OCI-LY7 (cell line): Measurements from ENCODE around the gene UBE2J1. TPM values are rescaled to one million over a fixed set of nuclear protein-coding genes. Genes with fewer than 3 reads are reported as not detected.
A peak's percentile ranks its signal among the peaks of the same experiment; 100 is the strongest.

Source experiments
- BruUV-seq: library from RNA; stranded (reverse); fragments of 400-500 nt; replicated peaks from 2 replicates; lab custom pipeline; 2021; lab: Mats Ljungman, UMichigan
- CTCF ChIA-PET: fragments of 300-600 bp; sonication (Branson Sonifier 250); formaldehyde crosslinking; loops from one replicate; lab custom pipeline; 2022; ENCODE audit warnings: antibody characterized with exemption; ENCODE audit not compliant: unreplicated experiment; lab: Charles Lee
- POLR2A ChIA-PET: fragments of 300-600 bp; sonication (Branson Sonifier 250); formaldehyde crosslinking; loops from one replicate; lab custom pipeline; 2022; ENCODE audit warnings: antibody characterized with exemption; lab: Charles Lee
- DNase-seq: peaks from one replicate; pipeline ENCODE4 v3.0.0-alpha.2; 2015; ENCODE audit warnings: low spot score
- H2AFZ ChIP-seq: fragments of 200-600 bp; sonication (generic), shearing (Covaris generic); 2 replicates; pipeline ENCODE4 v1.6.1; 2014; ENCODE audit warnings: mild to moderate bottlenecking, antibody characterized with exemption, low read length, moderate library complexity
- H3K27ac ChIP-seq: fragments of 200-600 bp; sonication (generic); 2 replicates; pipeline ENCODE4 v1.5.1; 2014; ENCODE audit warnings: mixed run types, low read depth, mild to moderate bottlenecking, moderate library complexity, low read length, inconsistent platforms; ENCODE audit not compliant: poor library complexity, severe bottlenecking
- H3K36me3 ChIP-seq: fragments of 200-600 bp; sonication (generic); 2 replicates; pipeline ENCODE4 v1.6.1; 2014; ENCODE audit warnings: mild to moderate bottlenecking, antibody characterized with exemption, low read length, moderate library complexity, mixed read lengths; ENCODE audit not compliant: insufficient read depth
- H3K4me1 ChIP-seq: fragments of 200-600 bp; sonication (generic); 2 replicates; pipeline ENCODE4 v1.5.1; 2014; ENCODE audit warnings: mild to moderate bottlenecking, low read length; ENCODE audit not compliant: insufficient read depth, poor library complexity, severe bottlenecking
- H3K4me2 ChIP-seq: fragments of 200-600 bp; sonication (generic); 2 replicates; pipeline ENCODE4 v1.6.1; 2014; ENCODE audit warnings: mild to moderate bottlenecking, low read length
- H3K4me3 ChIP-seq: fragments of 200-600 bp; sonication (generic); 2 replicates; pipeline ENCODE4 v1.5.1; 2014; ENCODE audit warnings: mild to moderate bottlenecking, low read depth, low read length; ENCODE audit not compliant: poor library complexity, severe bottlenecking
- H3K79me2 ChIP-seq: fragments of 200-600 bp; sonication (generic); 2 replicates; pipeline ENCODE4 v1.6.1; 2016; ENCODE audit warnings: low read depth, mild to moderate bottlenecking, low read length, moderate library complexity, mixed read lengths; ENCODE audit not compliant: insufficient read depth
- H3K9me2 ChIP-seq: fragments of 200-600 bp; sonication (generic); 2 replicates; pipeline ENCODE4 v1.6.1; 2016; ENCODE audit warnings: mild to moderate bottlenecking, low read length, mixed read lengths; ENCODE audit not compliant: insufficient read depth
- H3K9me3 ChIP-seq: fragments of 200-600 bp; sonication (generic); 2 replicates; pipeline ENCODE4 v1.6.1; 2014; ENCODE audit warnings: mild to moderate bottlenecking, mixed run types, low read length, mixed read lengths
- H4K20me1 ChIP-seq: fragments of 200-600 bp; sonication (generic); 2 replicates; pipeline ENCODE4 v1.6.1; 2014; ENCODE audit warnings: mild to moderate bottlenecking, antibody characterized with exemption, low read length, moderate library complexity, mixed read lengths; ENCODE audit not compliant: insufficient read depth
- EZH2phosphoT487 ChIP-seq: fragments of 200-600 bp; sonication (generic); IDR thresholded peaks from 2 replicates; pipeline ENCODE4 v1.6.1; 2018; ENCODE audit warnings: low read depth, borderline replicate concordance, mild to moderate bottlenecking, mixed run types, antibody characterized with exemption, low read length, moderate library complexity, mixed read lengths
- intact Hi-C: fragments of 100-400 bp; cut with micrococcal nuclease; formaldehyde crosslinking; loops from one replicate; pipeline ENCODE4 v1.10.0; 2022; ENCODE audit not compliant: unreplicated experiment
- total RNA-seq, 2 experiments: library from RNA; depleted of rRNA in 1 of 2; stranded (reverse); fragments of >200 nt in 1 of 2; shearing (Covaris generic) in 1 of 2; gene quantifications; 2 replicates each; pipeline ENCODE4 v1.2.3, GENCODE V29; 2014 to 2022
- TF ChIP-seq, protein P1 (sequence below): fragments of 200-600 bp; sonication (generic); conservative IDR thresholded peaks from 2 replicates; pipeline ENCODE4 v1.5.1; 2014; ENCODE audit warnings: mild to moderate bottlenecking, antibody characterized with exemption, low read length, moderate library complexity, mixed read lengths

UBE2J1 gene
- total RNA-seq, 2 experiments from 2014 or later = 117 to 243 TPM

GRCh38 chr6:89375427-89376267 lies 23.1 kb upstream of the UBE2J1 start:
- peak overlapping the region; percentile 25 for H3K27ac ChIP-seq
- H3K4me1 ChIP-seq = peaks cover 49% of the 10 kb centered on the region
- H3K79me2 ChIP-seq = no peaks in the 10 kb centered on the region
- peak; percentile 81 for DNase-seq
- no peaks in the 10 kb centered on the region for H4K20me1 ChIP-seq
- H3K36me3 ChIP-seq = no peaks in the 10 kb centered on the region
- no peak overlapping the region; the same call in 1 of the 2 replicates for H2AFZ ChIP-seq
- H3K4me3 ChIP-seq = no peak overlapping the region
- peak overlapping the region; percentile 45 for H3K4me2 ChIP-seq
- intact Hi-C loops = loop anchor here (1.0 kb wide), 1 partner anchor 36 kb away; no protein-coding TSS in a partner anchor
- no peaks in the 10 kb centered on the region for H3K9me2 ChIP-seq
- H3K9me3 ChIP-seq = no peaks in the 10 kb centered on the region
- TF ChIP-seq, protein P1, sequence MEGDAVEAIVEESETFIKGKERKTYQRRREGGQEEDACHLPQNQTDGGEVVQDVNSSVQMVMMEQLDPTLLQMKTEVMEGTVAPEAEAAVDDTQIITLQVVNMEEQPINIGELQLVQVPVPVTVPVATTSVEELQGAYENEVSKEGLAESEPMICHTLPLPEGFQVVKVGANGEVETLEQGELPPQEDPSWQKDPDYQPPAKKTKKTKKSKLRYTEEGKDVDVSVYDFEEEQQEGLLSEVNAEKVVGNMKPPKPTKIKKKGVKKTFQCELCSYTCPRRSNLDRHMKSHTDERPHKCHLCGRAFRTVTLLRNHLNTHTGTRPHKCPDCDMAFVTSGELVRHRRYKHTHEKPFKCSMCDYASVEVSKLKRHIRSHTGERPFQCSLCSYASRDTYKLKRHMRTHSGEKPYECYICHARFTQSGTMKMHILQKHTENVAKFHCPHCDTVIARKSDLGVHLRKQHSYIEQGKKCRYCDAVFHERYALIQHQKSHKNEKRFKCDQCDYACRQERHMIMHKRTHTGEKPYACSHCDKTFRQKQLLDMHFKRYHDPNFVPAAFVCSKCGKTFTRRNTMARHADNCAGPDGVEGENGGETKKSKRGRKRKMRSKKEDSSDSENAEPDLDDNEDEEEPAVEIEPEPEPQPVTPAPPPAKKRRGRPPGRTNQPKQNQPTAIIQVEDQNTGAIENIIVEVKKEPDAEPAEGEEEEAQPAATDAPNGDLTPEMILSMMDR = peak; percentile 79
- no peak for TF ChIP-seq EZH2phosphoT487
- ChIA-PET CTCF (interaction anchor here (0.6 to 1.7 kb wide), 4 partner anchors 9 to 93 kb away, joined by 3 to 6 read pairs (median 6); no protein-coding TSS in a partner anchor), POLR2A (interaction anchor here (0.5 to 2.3 kb wide), 14 partner anchors 9 to 263 kb away, joined by 3 to 15 read pairs (median 4); partner anchors contain the start of gene LYRM2)
- no TSS peak for BruUV-seq

DNA sequence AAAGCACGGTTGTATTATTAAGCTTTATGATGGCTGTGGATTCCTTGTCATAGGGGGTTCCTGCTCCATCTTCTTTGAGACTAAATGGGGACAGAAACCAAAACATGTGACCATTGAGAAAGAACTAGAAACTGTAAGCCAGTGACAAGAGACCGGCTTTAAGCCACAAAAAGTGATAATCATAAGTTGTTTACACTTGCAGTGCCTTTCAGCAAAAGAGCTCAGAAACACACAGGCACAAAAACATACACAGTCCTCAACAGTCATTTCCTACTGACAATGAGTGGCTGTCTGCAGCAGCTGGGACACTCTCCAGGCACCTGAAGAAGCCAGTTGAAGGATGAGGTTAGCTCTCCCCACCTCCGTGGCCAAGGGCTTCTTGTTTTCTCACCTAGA lies 20.0 kb upstream of the UBE2J1 start:
- peak overlapping the region; percentile 32 for H3K4me2 ChIP-seq
- H3K27ac ChIP-seq = peak overlapping the region; percentile 40
- no peak overlapping the region for H3K4me3 ChIP-seq
- H3K36me3 ChIP-seq = no peaks in the 10 kb centered on the region
- ChIA-PET POLR2A (interaction anchor here (0.6 to 2.5 kb wide), 13 partner anchors 9 to 448 kb away, joined by 3 to 20 read pairs (median 4); no protein-coding TSS in a partner anchor), CTCF (interaction anchor here (0.9 to 3.0 kb wide), 6 partner anchors 23 to 457 kb away, joined by 3 to 8 read pairs (median 4); partner anchors contain the start of gene RRAGD)
- no TSS peak for BruUV-seq
- H3K9me3 ChIP-seq = no peaks in the 10 kb centered on the region
- H4K20me1 ChIP-seq = no peaks in the 10 kb centered on the region
- TF ChIP-seq, protein P1 = no peak
- no peak for TF ChIP-seq EZH2phosphoT487
- peak overlapping the region; percentile 92 for H2AFZ ChIP-seq
- DNase-seq = peak; percentile 54
- intact Hi-C loops = loop anchor here (1.0 to 5.0 kb wide), 4 partner anchors 40 to 238 kb away; partner anchors contain the start of genes ANKRD6 and RRAGD
- peaks cover 58% of the 10 kb centered on the region for H3K4me1 ChIP-seq
- no peaks in the 10 kb centered on the region for H3K79me2 ChIP-seq
- no peaks in the 10 kb centered on the region for H3K9me2 ChIP-seq
